Activated naive CD8-positive, alpha-beta T cell treated with anti-CD3 and anti-CD28 coated beads, Interleukin-2, amount 50 U/mL, for 24 hours (primary cell): ENCODE data around the gene SDK2.

Experiments
- ATAC-seq: fragments of 150-1000 bp; cut with Tn5 transposase; one replicate; pipeline ENCODE4 v1.10.0; 2021
- DNase-seq: peaks from one replicate; pipeline ENCODE4 v3.0.0; 2021
- H3K27ac Mint-ChIP-seq: one replicate; pipeline ENCODE4 v1.8.0; 2021; ENCODE audit warnings: mild to moderate bottlenecking, mixed read lengths
- H3K27me3 Mint-ChIP-seq: one replicate; pipeline ENCODE4 v1.8.0; 2021; ENCODE audit warnings: mixed read lengths
- H3K36me3 Mint-ChIP-seq: one replicate; pipeline ENCODE4 v1.8.0; 2021; ENCODE audit warnings: low read depth, mixed read lengths
- H3K4me1 Mint-ChIP-seq: one replicate; pipeline ENCODE4 v1.8.0; 2021; ENCODE audit warnings: mixed read lengths
- H3K4me3 Mint-ChIP-seq: one replicate; pipeline ENCODE4 v1.8.0; 2021; ENCODE audit warnings: mild to moderate bottlenecking, moderate library complexity, mixed read lengths
- H3K9me3 Mint-ChIP-seq: one replicate; pipeline ENCODE4 v1.8.0; 2021; ENCODE audit warnings: mixed read lengths

The SDK2 gene

GRCh38 chr17:73598212-73598611 lies 46.0 kb downstream of the SDK2 start:
- ATAC-seq (no peak), DNase-seq (no peak)
- Mint-ChIP-seq H3K4me3 (no peak overlapping the region), H3K9me3 (no peaks in the 10 kb centered on the region), H3K27ac (no peak overlapping the region), H3K36me3 (no peaks in the 10 kb centered on the region), H3K4me1 (peaks cover 25% of the 10 kb centered on the region), H3K27me3 (no peaks in the 10 kb centered on the region)

GRCh38 chr17:73595931-73596330 lies 48.3 kb downstream of the SDK2 start:
- Mint-ChIP-seq H3K4me3 (no peak overlapping the region), H3K9me3 (no peaks in the 10 kb centered on the region), H3K36me3 (no peaks in the 10 kb centered on the region), H3K27ac (no peak overlapping the region), H3K27me3 (no peaks in the 10 kb centered on the region), H3K4me1 (peaks cover 46% of the 10 kb centered on the region)
- DNase-seq (no peak), ATAC-seq (no peak)

- Mint-ChIP-seq H3K4me3 (no peak overlapping the region), H3K27ac (no peak overlapping the region), H3K9me3 (no peaks in the 10 kb centered on the region), H3K27me3 (no peaks in the 10 kb centered on the region), H3K36me3 (no peaks in the 10 kb centered on the region), H3K4me1 (peaks cover 49% of the 10 kb centered on the region)
- ATAC-seq: peak; percentile 30
- DNase-seq: peak; percentile 56
Observed at GRCh38 chr17:73595479-73595878, 48.8 kb downstream of the SDK2 start.

GRCh38 chr17:73595068-73595467 lies 49.2 kb downstream of the SDK2 start:
- Mint-ChIP-seq H3K36me3 (no peaks in the 10 kb centered on the region), H3K27me3 (no peaks in the 10 kb centered on the region), H3K27ac (no peak overlapping the region), H3K9me3 (no peaks in the 10 kb centered on the region), H3K4me1 (peaks cover 52% of the 10 kb centered on the region), H3K4me3 (no peak overlapping the region)
- ATAC-seq (no peak), DNase-seq (no peak)

- Mint-ChIP-seq H3K27me3 (no peaks in the 10 kb centered on the region), H3K27ac (no peak overlapping the region), H3K9me3 (no peaks in the 10 kb centered on the region), H3K4me3 (no peak overlapping the region), H3K36me3 (no peaks in the 10 kb centered on the region), H3K4me1 (peaks cover 56% of the 10 kb centered on the region)
- ATAC-seq: no peak
- DNase-seq: no peak
Observed at GRCh38 chr17:73594598-73594997, 49.6 kb downstream of the SDK2 start.

- Mint-ChIP-seq H3K27me3 (no peaks in the 10 kb centered on the region), H3K4me3 (no peak overlapping the region), H3K9me3 (no peaks in the 10 kb centered on the region), H3K4me1 (peaks cover 59% of the 10 kb centered on the region), H3K27ac (no peak overlapping the region), H3K36me3 (no peaks in the 10 kb centered on the region)
- no peak for DNase-seq
- no peak for ATAC-seq
Observed at GRCh38 chr17:73594025-73594424, 50.2 kb downstream of the SDK2 start.

GRCh38 chr17:73593249-73593965 lies 50.8 kb downstream of the SDK2 start:
- peak overlapping the region; percentile 39 for H3K27ac Mint-ChIP-seq
- ATAC-seq: no peak

GRCh38 chr17:73592501-73592961 lies 51.7 kb downstream of the SDK2 start:
- no peaks in the 10 kb centered on the region for H3K36me3 Mint-ChIP-seq
- peak overlapping the region; percentile 61 for H3K27ac Mint-ChIP-seq
- DNase-seq (peak; percentile 19), ATAC-seq (no peak)
- no peaks in the 10 kb centered on the region for H3K9me3 Mint-ChIP-seq
- peak overlapping the region; percentile 19 for H3K4me3 Mint-ChIP-seq
- no peaks in the 10 kb centered on the region for H3K27me3 Mint-ChIP-seq
- peaks cover 70% of the 10 kb centered on the region for H3K4me1 Mint-ChIP-seq

More at GRCh38 chr17:73593249-73593965, 50.8 kb downstream of the SDK2 start:
- Mint-ChIP-seq H3K36me3 (no peaks in the 10 kb centered on the region), H3K4me3 (no peak overlapping the region), H3K4me1 (peaks cover 65% of the 10 kb centered on the region), H3K27me3 (no peaks in the 10 kb centered on the region), H3K9me3 (no peaks in the 10 kb centered on the region)
- DNase-seq: peak; percentile 6

GRCh38 chr17:73592079-73592415 lies 52.2 kb downstream of the SDK2 start:
- ATAC-seq: no peak
- Mint-ChIP-seq H3K9me3 (no peaks in the 10 kb centered on the region), H3K27ac (peak overlapping the region; percentile 61), H3K4me3 (peak overlapping the region; percentile 19), H3K36me3 (no peaks in the 10 kb centered on the region), H3K4me1 (peaks cover 68% of the 10 kb centered on the region), H3K27me3 (no peaks in the 10 kb centered on the region)
- no peak for DNase-seq

GRCh38 chr17:73591296-73592078 lies 52.8 kb downstream of the SDK2 start:
- DNase-seq (peak; percentile 57), ATAC-seq (no peak)
- Mint-ChIP-seq H3K4me3 (peak overlapping the region; percentile 19), H3K36me3 (no peaks in the 10 kb centered on the region), H3K27me3 (no peaks in the 10 kb centered on the region), H3K9me3 (no peaks in the 10 kb centered on the region), H3K27ac (peak overlapping the region; percentile 61), H3K4me1 (peaks cover 66% of the 10 kb centered on the region)

- H3K4me3 Mint-ChIP-seq: no peak overlapping the region
Observed at GRCh38 chr17:73589363-73589980, 54.8 kb downstream of the SDK2 start.

GRCh38 chr17:73588891-73589290 lies 55.4 kb downstream of the SDK2 start:
- peaks cover 58% of the 10 kb centered on the region for H3K4me1 Mint-ChIP-seq
- no peak for ATAC-seq
- no peak overlapping the region for H3K27ac Mint-ChIP-seq
- H3K27me3 Mint-ChIP-seq: no peaks in the 10 kb centered on the region
- DNase-seq: no peak
- no peaks in the 10 kb centered on the region for H3K36me3 Mint-ChIP-seq
- no peaks in the 10 kb centered on the region for H3K9me3 Mint-ChIP-seq
- H3K4me3 Mint-ChIP-seq: no peak overlapping the region

More at GRCh38 chr17:73589363-73589980, 54.8 kb downstream of the SDK2 start:
- DNase-seq: no peak
- Mint-ChIP-seq H3K9me3 (no peaks in the 10 kb centered on the region), H3K27me3 (no peaks in the 10 kb centered on the region), H3K27ac (no peak overlapping the region), H3K36me3 (no peaks in the 10 kb centered on the region), H3K4me1 (peaks cover 64% of the 10 kb centered on the region)
- ATAC-seq: no peak

- Mint-ChIP-seq H3K36me3 (no peaks in the 10 kb centered on the region), H3K9me3 (no peaks in the 10 kb centered on the region), H3K27me3 (no peaks in the 10 kb centered on the region), H3K4me1 (peaks cover 53% of the 10 kb centered on the region), H3K27ac (no peak overlapping the region), H3K4me3 (no peak overlapping the region)
- DNase-seq (no peak), ATAC-seq (no peak)
Observed at GRCh38 chr17:73588301-73588846, 55.9 kb downstream of the SDK2 start.

GRCh38 chr17:73586921-73587602 lies 57.2 kb downstream of the SDK2 start:
- ATAC-seq (no peak), DNase-seq (no peak)
- Mint-ChIP-seq H3K4me1 (peaks cover 40% of the 10 kb centered on the region), H3K36me3 (no peaks in the 10 kb centered on the region), H3K27me3 (no peaks in the 10 kb centered on the region), H3K4me3 (no peak overlapping the region), H3K27ac (no peak overlapping the region), H3K9me3 (no peaks in the 10 kb centered on the region)
